Stimulated activated CD4-positive, alpha-beta T cell treated with anti-CD3 and anti-CD28 coated beads, Interleukin-12 subunit alpha, Interleukin-12 subunit beta, amount 100 ng/mL, for 24 hours (primary cell): ENCODE measurements around the gene OR10AD1.

Experiments used
- DNase-seq, 2 experiments: peaks; one replicate each; pipeline ENCODE4 v3.0.0-alpha.2; 2020; ENCODE audit warnings: low read depth in 2 of 2

The OR10AD1 gene

GRCh38 chr12:48191096-48191495 lies 12.0 kb downstream of the OR10AD1 start:
- DNase-seq, result no peak

- DNase-seq, result peak; percentile 39 to 69
These were observed 13.6 kb downstream of the OR10AD1 start for GRCh38 chr12:48189331-48190125.

- DNase-seq, result no peak
These were observed 15.0 kb downstream of the OR10AD1 start for GRCh38 chr12:48187916-48188695.

- no peak for DNase-seq
These were observed 17.7 kb downstream of the OR10AD1 start for GRCh38 chr12:48185181-48185919.

- no peak for DNase-seq
These were observed 18.6 kb downstream of the OR10AD1 start for GRCh38 chr12:48184549-48184922.

- DNase-seq, result no peak
These were observed 19.1 kb downstream of the OR10AD1 start for GRCh38 chr12:48183876-48184548.

- DNase-seq, result peak; percentile 44 to 54
These were observed 19.8 kb downstream of the OR10AD1 start, which contains the start of gene CCDC184 for GRCh38 chr12:48183091-48183875. Gene CCDC184, plus strand, starts transcription at chr12:48183644. Its CDS starts 479 bp downstream, at chr12:48184123.

GRCh38 chr12:48182631-48183030 lies 20.5 kb downstream of the OR10AD1 start:
- DNase-seq, result no peak

- no peak for DNase-seq
These were observed 22.1 kb downstream of the OR10AD1 start for GRCh38 chr12:48180857-48181495.

GRCh38 chr12:48180424-48180823 lies 22.7 kb downstream of the OR10AD1 start:
- DNase-seq, result no peak

GRCh38 chr12:48179466-48179865 lies 23.6 kb downstream of the OR10AD1 start:
- DNase-seq, result no peak

- no peak for DNase-seq
These were observed 25.1 kb downstream of the OR10AD1 start for GRCh38 chr12:48177982-48178381.

- DNase-seq, result no peak
These were observed 26.7 kb downstream of the OR10AD1 start for GRCh38 chr12:48176417-48176751.

- no peak for DNase-seq
These were observed 27.3 kb downstream of the OR10AD1 start for GRCh38 chr12:48175613-48176416.

- DNase-seq, result no peak
These were observed 34.1 kb downstream of the OR10AD1 start for GRCh38 chr12:48169011-48169410.

GRCh38 chr12:48165089-48165981 lies 37.8 kb downstream of the OR10AD1 start:
- DNase-seq, result no peak

- DNase-seq, result no peak
These were observed 38.6 kb downstream of the OR10AD1 start for GRCh38 chr12:48164451-48164850.

- DNase-seq, result no peak
These were observed 39.8 kb downstream of the OR10AD1 start for GRCh38 chr12:48163150-48163747.
